ENCODE data around the gene PAIP2B. TPM values are rescaled to one million over a fixed set of nuclear protein-coding genes. Genes with fewer than 3 reads are reported as not detected.

Gene PAIP2B
- polyA plus RNA-seq, 1 donor from 2014 or later: 14.4 TPM

GRCh38 chr2:71143782-71144181 is 83.1 kb downstream of the PAIP2B start:
- Histone ChIP-seq H3K9me3 (ENCODE audit: low read length) (no peaks in the 10 kb centered on the region), H3K4me2 (ENCODE audit: low read length) (no peak overlapping the region), H3K27ac (ENCODE audit: low read length) (no peak overlapping the region)

GRCh38 chr2:71136174-71136573 is 90.7 kb downstream of the PAIP2B start:
- Histone ChIP-seq H3K9ac (ENCODE audit: low read length) (no peak overlapping the region), H4K20me1 (ENCODE audit: insufficient read depth) (no peaks in the 10 kb centered on the region), H3K27ac (ENCODE audit: low read length) (no peak overlapping the region), H3K4me3 (ENCODE audit: low read length) (no peak overlapping the region), H3K27me3 (ENCODE audit: insufficient read depth, low read depth, low read length) (no peaks in the 10 kb centered on the region), H3K79me2 (replicated peaks; ENCODE audit: insufficient read depth, low read length) (peaks cover 22% of the 10 kb centered on the region), H3K9me2 (ENCODE audit: insufficient read depth, low read length) (no peaks in the 10 kb centered on the region), H3F3A (ENCODE audit: insufficient read depth, low read length, poor library complexity, severe bottlenecking) (no peaks in the 10 kb centered on the region), H3K4me2 (ENCODE audit: low read length) (no peak overlapping the region), H3K36me3 (ENCODE audit: insufficient read depth, low read length) (peaks cover 22% of the 10 kb centered on the region), H2AFZ (ENCODE audit: low read depth, low read length) (no peak overlapping the region), H3K9me3 (ENCODE audit: low read length) (no peaks in the 10 kb centered on the region)
- TF ChIP-seq MXI1 (conservative IDR thresholded peaks at IDR 0.05; ENCODE audit: poor library complexity, severe bottlenecking) (no peak), TAF1 (IDR thresholded peaks at IDR 0.05; ENCODE audit: low read depth) (no peak), POLR2AphosphoS5 (IDR thresholded peaks at IDR 0.05) (no peak), EZH2 (IDR thresholded peaks at IDR 0.05; ENCODE audit: borderline replicate concordance, insufficient read depth, low read length, poor library complexity, severe bottlenecking) (no peak), REST (IDR thresholded peaks at IDR 0.05; ENCODE audit: borderline replicate concordance) (no peak), RAD21 (conservative IDR thresholded peaks at IDR 0.05) (no peak), CTCF (IDR thresholded peaks at IDR 0.05; ENCODE audit: poor library complexity, severe bottlenecking) (no peak)

More at GRCh38 chr2:71143782-71144181, 83.1 kb downstream of the PAIP2B start:
- no peak overlapping the region for H3K4me3 ChIP-seq (ENCODE audit: low read length)
- no peaks in the 10 kb centered on the region for H4K20me1 ChIP-seq (ENCODE audit: insufficient read depth)
- H3K27me3 ChIP-seq (ENCODE audit: insufficient read depth, low read depth, low read length): no peaks in the 10 kb centered on the region
- no peak overlapping the region for H3K9ac ChIP-seq (ENCODE audit: low read length)
- no peaks in the 10 kb centered on the region for H3K9me2 ChIP-seq (ENCODE audit: insufficient read depth, low read length)
- TF ChIP-seq SMC3 (conservative IDR thresholded peaks at IDR 0.05; ENCODE audit: poor library complexity) (no peak), RAD21 (conservative IDR thresholded peaks at IDR 0.05) (no peak), CTCF (IDR thresholded peaks at IDR 0.05; ENCODE audit: poor library complexity, severe bottlenecking) (no peak), EP300 (conservative IDR thresholded peaks at IDR 0.05; ENCODE audit: poor library complexity, severe bottlenecking) (no peak), REST (IDR thresholded peaks at IDR 0.05; ENCODE audit: borderline replicate concordance) (no peak), EZH2 (IDR thresholded peaks at IDR 0.05; ENCODE audit: borderline replicate concordance, insufficient read depth, low read length, poor library complexity, severe bottlenecking) (no peak), TAF1 (IDR thresholded peaks at IDR 0.05; ENCODE audit: low read depth) (no peak), POLR2AphosphoS5 (IDR thresholded peaks at IDR 0.05) (no peak), MXI1 (conservative IDR thresholded peaks at IDR 0.05; ENCODE audit: poor library complexity, severe bottlenecking) (no peak)
- no peaks in the 10 kb centered on the region for H3K79me2 ChIP-seq (replicated peaks; ENCODE audit: insufficient read depth, low read length)
- no peaks in the 10 kb centered on the region for H3F3A ChIP-seq (ENCODE audit: insufficient read depth, low read length, poor library complexity, severe bottlenecking)
- H2AFZ ChIP-seq (ENCODE audit: low read depth, low read length): no peak overlapping the region
- H3K36me3 ChIP-seq (ENCODE audit: insufficient read depth, low read length): peaks cover 21% of the 10 kb centered on the region

All from neural cell (in vitro differentiated cells).